GM12891 (cell line): ENCODE results near the gene ZSCAN1.

Source experiments
- PAX5 ChIP-seq: IDR thresholded peaks from 2 replicates; pipeline ENCODE4 v1.6.1; 2011; ENCODE audit warnings: low read length, moderate library complexity, mild to moderate bottlenecking; ENCODE audit not compliant: insufficient read depth, severe bottlenecking
- POLR2A ChIP-seq: IDR thresholded peaks from 2 replicates; pipeline ENCODE4 v1.6.1; 2011; ENCODE audit warnings: low read depth, low read length, control low read depth
- POLR2AphosphoS5 ChIP-seq: IDR thresholded peaks from 2 replicates; pipeline ENCODE4 v1.6.1; 2011; ENCODE audit warnings: low read depth, low read length, control low read depth
- SPI1 ChIP-seq: IDR thresholded peaks from 2 replicates; pipeline ENCODE4 v1.6.1; 2011; ENCODE audit warnings: low read depth, low read length, control low read depth
- TAF1 ChIP-seq: IDR thresholded peaks from 2 replicates; pipeline ENCODE4 v1.6.1; 2011; ENCODE audit warnings: low read depth, low read length, control low read depth

GRCh38 chr19:58058467-58058866, 24.6 kb downstream of the ZSCAN1 start:
- no peak for TF ChIP-seq POLR2A
- TF ChIP-seq POLR2AphosphoS5: no peak
- no peak for TF ChIP-seq SPI1
- no peak for TF ChIP-seq TAF1
- TF ChIP-seq PAX5: no peak
